Stimulated activated CD8-positive, alpha-beta memory T cell treated with anti-CD3 and anti-CD28 coated beads, Interleukin-7, amount 100 ng/mL, for 4 hours (primary cell): ENCODE results near the gene RNF150.
"Not testable (repeated sequence)": the region's sequence is repeated elsewhere in the genome, so short reads cannot be mapped to it uniquely, and the experiment has no call there.

Experiments used
- DNase-seq, 2 donors: peaks; one replicate each; pipeline ENCODE4 v3.0.0-alpha.2; 2020; ENCODE audit warnings: low read depth in 2 of 2

The RNF150 gene

GRCh38 chr4:141133146-141133998 is at the start of gene RNF150:
Gene RNF150, minus strand, starts transcription at chr4:141133469.
- no peak for DNase-seq

- DNase-seq = no peak
Measured at GRCh38 chr4:141180991-141181761, 47.9 kb upstream of the RNF150 start.

- no peak for DNase-seq
Measured at GRCh38 chr4:141179474-141180373, 46.5 kb upstream of the RNF150 start.

GRCh38 chr4:141177171-141177570 is 43.9 kb upstream of the RNF150 start:
- DNase-seq = no peak

GRCh38 chr4:141174457-141174856 is 41.2 kb upstream of the RNF150 start:
- DNase-seq = no peak

GRCh38 chr4:141170671-141171070 is 37.4 kb upstream of the RNF150 start:
- DNase-seq = no peak

- no peak for DNase-seq
Measured at GRCh38 chr4:141169391-141169790, 36.1 kb upstream of the RNF150 start.

GRCh38 chr4:141165001-141165400 is 31.7 kb upstream of the RNF150 start:
- not testable (repeated sequence) for DNase-seq

- no peak for DNase-seq
Measured at GRCh38 chr4:141159027-141159426, 25.8 kb upstream of the RNF150 start.

- DNase-seq = no peak
Measured at GRCh38 chr4:141158219-141158618, 24.9 kb upstream of the RNF150 start.

- DNase-seq = no peak
Measured at GRCh38 chr4:141155586-141155985, 22.3 kb upstream of the RNF150 start.

GRCh38 chr4:141154725-141155124 is 21.5 kb upstream of the RNF150 start:
- no peak for DNase-seq

- DNase-seq = no peak
Measured at GRCh38 chr4:141153751-141154510, 20.7 kb upstream of the RNF150 start.

- no peak for DNase-seq
Measured at GRCh38 chr4:141144207-141144606, 10.9 kb upstream of the RNF150 start.

GRCh38 chr4:141142423-141142822 is 9.2 kb upstream of the RNF150 start:
- DNase-seq = no peak

GRCh38 chr4:141140391-141141200 is 7.3 kb upstream of the RNF150 start:
- no peak for DNase-seq

GRCh38 chr4:141133999-141134995 is 1.0 kb upstream of the RNF150 start:
- no peak for DNase-seq

GRCh38 chr4:141132709-141133145 is 542 bp downstream of the RNF150 start:
- DNase-seq = no peak
